Raji (cell line): ENCODE data around the gene MFNG.

Source experiments
- POLR2A ChIP-seq: IDR thresholded peaks from 2 replicates; pipeline ENCODE4 v1.6.1; 2011; ENCODE audit warnings: low read depth, low read length, control low read depth; ENCODE audit not compliant: insufficient read depth

MFNG gene

GRCh38 chr22:37487571-37487970 lies 1.4 kb upstream of the MFNG start:
- no peak for TF ChIP-seq POLR2A

- TF ChIP-seq POLR2A: no peak
Measured at GRCh38 chr22:37487129-37487528, 945 bp upstream of the MFNG start.

GRCh38 chr22:37485395-37486223 lies 575 bp downstream of the MFNG start:
- TF ChIP-seq POLR2A: no peak

GRCh38 chr22:37484480-37485394 lies 1.4 kb downstream of the MFNG start:
- TF ChIP-seq POLR2A: peak; percentile 67

- no peak for TF ChIP-seq POLR2A
Measured at GRCh38 chr22:37483050-37483449, 3.1 kb downstream of the MFNG start.

GRCh38 chr22:37482244-37482643 lies 3.9 kb downstream of the MFNG start:
- 0 out of 2 replicates have a peak, but pooled peaks have one; percentile 21 for TF ChIP-seq POLR2A

- TF ChIP-seq POLR2A: no peak
Measured at GRCh38 chr22:37481347-37481907, 4.8 kb downstream of the MFNG start.

- no peak for TF ChIP-seq POLR2A
Measured at GRCh38 chr22:37480387-37481346, 5.5 kb downstream of the MFNG start.

GRCh38 chr22:37479196-37479595 lies 7.0 kb downstream of the MFNG start:
- no peak for TF ChIP-seq POLR2A

GRCh38 chr22:37476389-37477329 lies 9.5 kb downstream of the MFNG start:
- no peak; the same call in 1 of the 2 replicates for TF ChIP-seq POLR2A

- no peak for TF ChIP-seq POLR2A
Measured at GRCh38 chr22:37474447-37475090, 11.6 kb downstream of the MFNG start.

GRCh38 chr22:37473437-37473946 lies 12.7 kb downstream of the MFNG start:
- no peak for TF ChIP-seq POLR2A
